BLaER1 treated with 17β-estradiol and CSF1 and Interleukin-3, amounts not matched to agents 10 nM and 100 nM (cell line): Measurements from ENCODE around the gene LAMB2.

Source experiments
- H3K27ac ChIP-seq, 11 experiments: shearing (Covaris generic); formaldehyde crosslinking; 2 replicates each; pipeline ENCODE4 v1.8.1; 2022
- H3K27me3 ChIP-seq, 11 experiments: shearing (Covaris generic); formaldehyde crosslinking; 2 replicates each; pipeline ENCODE4 v1.8.1; 2022
- H3K36me3 ChIP-seq, 11 experiments: shearing (Covaris generic); formaldehyde crosslinking; 2 replicates each; pipeline ENCODE4 v1.8.1; 2022
- H3K4me1 ChIP-seq, 10 experiments: shearing (Covaris generic); formaldehyde crosslinking; 2 replicates each; pipeline ENCODE4 v1.8.1; 2022
- H3K4me2 ChIP-seq, 11 experiments: shearing (Covaris generic); formaldehyde crosslinking; 2 replicates each; pipeline ENCODE4 v1.8.1; 2022
- H3K4me3 ChIP-seq, 10 experiments: shearing (Covaris generic); formaldehyde crosslinking; 2 replicates each; pipeline ENCODE4 v1.8.1; 2022
- H3K9ac ChIP-seq, 11 experiments: shearing (Covaris generic); formaldehyde crosslinking; 2 replicates each; pipeline ENCODE4 v1.8.1; 2022
- H3K9me3 ChIP-seq, 11 experiments: shearing (Covaris generic); formaldehyde crosslinking; replicated peaks in 1 of 11; 2 replicates each; pipeline ENCODE4 v1.8.1; 2022
- H4K20me1 ChIP-seq, 11 experiments: shearing (Covaris generic); formaldehyde crosslinking; 2 replicates each; pipeline ENCODE4 v1.8.1; 2022
- Cebpa-rat ChIP-seq, 11 experiments: shearing (Covaris generic); IDR thresholded peaks; 2 replicates each; pipeline ENCODE4 v1.8.1; 2022

Gene LAMB2

GRCh38 chr3:49110780-49111179 lies 22.1 kb downstream of the LAMB2 start:
- no peaks in the 10 kb centered on the region for H3K9me3 ChIP-seq
- no peak overlapping the region for H3K27ac ChIP-seq
- H3K4me3 ChIP-seq: no peak overlapping the region
- no peaks in the 10 kb centered on the region for H3K27me3 ChIP-seq
- no peak for TF ChIP-seq Cebpa-rat (IDR thresholded peaks at IDR 0.05)
- H3K9ac ChIP-seq: no peak overlapping the region
- no peak overlapping the region for H3K4me2 ChIP-seq
- H3K4me1 ChIP-seq: peaks cover 3 to 8% (median 6%) of the 10 kb centered on the region in 10 experiments
- H4K20me1 ChIP-seq: peaks cover 0 to 63% (median 0%) of the 10 kb centered on the region in 11 experiments; a peak in 9 of 22 replicates
- H3K36me3 ChIP-seq: peaks cover 85 to 99% (median 93%) of the 10 kb centered on the region in 11 experiments

- Histone ChIP-seq H3K4me1 (peaks cover 21 to 25% (median 23%) of the 10 kb centered on the region in 10 experiments), H3K4me2 (no peak overlapping the region), H3K9me3 (no peaks in the 10 kb centered on the region), H3K27ac (no peak overlapping the region), H3K9ac (0 out of 22 replicates have a peak overlapping the region, but pooled peaks of 1 of the 11 experiments have one; percentile 15), H3K36me3 (peaks cover 61 to 79% (median 69%) of the 10 kb centered on the region in 11 experiments), H4K20me1 (peaks cover 0 to 39% (median 0%) of the 10 kb centered on the region in 11 experiments; a peak in 4 of 22 replicates), H3K27me3 (no peaks in the 10 kb centered on the region), H3K4me3 (no peak overlapping the region)
- TF ChIP-seq Cebpa-rat (IDR thresholded peaks at IDR 0.05): no peak
Observed at GRCh38 chr3:49108346-49108745, 24.5 kb downstream of the LAMB2 start.

GRCh38 chr3:49104427-49105291 lies 28.2 kb downstream of the LAMB2 start, which contains the start of gene QARS1:
QARS1 (minus strand) TSS chr3:49104757; CDS start chr3:49104733, 24 bp downstream.
- Histone ChIP-seq H3K9me3 (no peaks in the 10 kb centered on the region), H3K36me3 (peaks cover 60 to 79% (median 67%) of the 10 kb centered on the region in 11 experiments), H3K27ac (peak within 1 kb of the TSS; percentile 73 to 97 (median 90)), H3K27me3 (no peaks in the 10 kb centered on the region), H3K4me2 (peak within 1 kb of the TSS; percentile 87 to 99 (median 96)), H4K20me1 (peaks cover 0 to 18% (median 0%) of the 10 kb centered on the region in 11 experiments; a peak in 2 of 22 replicates), H3K4me3 (peak within 1 kb of the TSS; percentile 71 to 97 (median 80)), H3K4me1 (peaks cover 26 to 32% (median 30%) of the 10 kb centered on the region in 10 experiments), H3K9ac (peak within 1 kb of the TSS; percentile 88 to 98 (median 91))
- TF ChIP-seq Cebpa-rat (IDR thresholded peaks at IDR 0.05): no peak

GRCh38 chr3:49104052-49104426 lies 28.8 kb downstream of the LAMB2 start:
- no peaks in the 10 kb centered on the region for H3K9me3 ChIP-seq
- peaks cover 60 to 79% (median 67%) of the 10 kb centered on the region in 11 experiments for H3K36me3 ChIP-seq
- H3K4me2 ChIP-seq: peak overlapping the region; percentile 87 to 99 (median 96)
- no peak for TF ChIP-seq Cebpa-rat (IDR thresholded peaks at IDR 0.05)
- peaks cover 26 to 32% (median 30%) of the 10 kb centered on the region in 10 experiments for H3K4me1 ChIP-seq
- H3K27ac ChIP-seq: peak overlapping the region; percentile 73 to 97 (median 90)
- H4K20me1 ChIP-seq: peaks cover 0 to 18% (median 0%) of the 10 kb centered on the region in 11 experiments; a peak in 2 of 22 replicates
- H3K27me3 ChIP-seq: no peaks in the 10 kb centered on the region
- peak overlapping the region; percentile 71 to 97 (median 80) for H3K4me3 ChIP-seq
- peak overlapping the region; percentile 88 to 98 (median 91) for H3K9ac ChIP-seq

- peaks cover 0 to 26% (median 0%) of the 10 kb centered on the region in 11 experiments; a peak in 3 of 22 replicates for H4K20me1 ChIP-seq
- no peaks in the 10 kb centered on the region for H3K9me3 ChIP-seq
- H3K27ac ChIP-seq: no peak overlapping the region
- H3K9ac ChIP-seq: no peak overlapping the region
- peaks cover 22 to 29% (median 25%) of the 10 kb centered on the region in 10 experiments for H3K4me1 ChIP-seq
- no peak overlapping the region for H3K4me3 ChIP-seq
- TF ChIP-seq Cebpa-rat (IDR thresholded peaks at IDR 0.05): no peak
- H3K4me2 ChIP-seq: no peak overlapping the region
- H3K27me3 ChIP-seq: no peaks in the 10 kb centered on the region
- peaks cover 71 to 83% (median 78%) of the 10 kb centered on the region in 11 experiments for H3K36me3 ChIP-seq
Observed at GRCh38 chr3:49100046-49100615, 32.7 kb downstream of the LAMB2 start.

GRCh38 chr3:49098910-49099630 lies 33.8 kb downstream of the LAMB2 start:
- H3K27ac ChIP-seq: no peak overlapping the region
- no peak for TF ChIP-seq Cebpa-rat (IDR thresholded peaks at IDR 0.05)
- H3K4me1 ChIP-seq: peaks cover 22 to 32% (median 26%) of the 10 kb centered on the region in 10 experiments
- H3K36me3 ChIP-seq: peaks cover 71 to 83% (median 78%) of the 10 kb centered on the region in 11 experiments
- H3K9me3 ChIP-seq: no peaks in the 10 kb centered on the region
- H4K20me1 ChIP-seq: peaks cover 0 to 26% (median 0%) of the 10 kb centered on the region in 11 experiments; a peak in 3 of 22 replicates
- no peak overlapping the region for H3K4me2 ChIP-seq
- no peak overlapping the region for H3K9ac ChIP-seq
- H3K4me3 ChIP-seq: no peak overlapping the region
- no peaks in the 10 kb centered on the region for H3K27me3 ChIP-seq

GRCh38 chr3:49098429-49098828 lies 34.4 kb downstream of the LAMB2 start:
- Histone ChIP-seq H3K4me3 (no peak overlapping the region), H3K27me3 (no peaks in the 10 kb centered on the region), H4K20me1 (peaks cover 0 to 26% (median 0%) of the 10 kb centered on the region in 11 experiments; a peak in 6 of 22 replicates), H3K9ac (no peak overlapping the region), H3K4me1 (peaks cover 16 to 26% (median 20%) of the 10 kb centered on the region in 10 experiments), H3K27ac (no peak overlapping the region), H3K9me3 (no peaks in the 10 kb centered on the region), H3K4me2 (no peak overlapping the region), H3K36me3 (peaks cover 71 to 81% (median 78%) of the 10 kb centered on the region in 11 experiments)
- TF ChIP-seq Cebpa-rat (IDR thresholded peaks at IDR 0.05): no peak
